Activated T-cell treated with anti-CD3 and anti-CD28 coated beads, Interleukin-2, amount 50 U/mL, for 4 hours (primary cell): ENCODE results near the gene JAG2. TPM values are rescaled to one million over a fixed set of nuclear protein-coding genes. Genes with fewer than 3 reads are reported as not detected.

Experiments
- ATAC-seq, 2 donors: fragments of 200-7000 bp; cut with Tn5 transposase; one replicate each; pipeline ENCODE4 v1.10.0; 2021
- DNase-seq: peaks from one replicate; pipeline ENCODE4 v3.0.0-alpha.2; 2020
- H3K27me3 Mint-ChIP-seq: one replicate; pipeline ENCODE4 v1.8.0; 2021; ENCODE audit warnings: low read depth, mixed read lengths
- H3K36me3 Mint-ChIP-seq: one replicate; pipeline ENCODE4 v1.8.0; 2022; ENCODE audit warnings: mixed read lengths; ENCODE audit not compliant: insufficient read depth
- H3K4me1 Mint-ChIP-seq: one replicate; pipeline ENCODE4 v1.8.0; 2021; ENCODE audit warnings: low read depth, mixed read lengths
- H3K4me3 Mint-ChIP-seq: one replicate; pipeline ENCODE4 v1.8.0; 2021; ENCODE audit warnings: mild to moderate bottlenecking, moderate library complexity, mixed read lengths
- H3K9me3 Mint-ChIP-seq: one replicate; pipeline ENCODE4 v1.8.0; 2021; ENCODE audit warnings: mixed read lengths
- total RNA-seq, 3 donors: library from RNA; stranded (reverse); gene quantifications; one replicate each; pipeline ENCODE4 v1.2.1, GENCODE V29; 2021

JAG2 gene
- total RNA-seq, 3 donors from 2014 or later: 2.9 to 5.4 (median 5.2) TPM

- H3K9me3 Mint-ChIP-seq: no peaks in the 10 kb centered on the region
- no peak for DNase-seq
- H3K4me1 Mint-ChIP-seq: peaks cover 4% of the 10 kb centered on the region
- H3K27me3 Mint-ChIP-seq: no peaks in the 10 kb centered on the region
- H3K4me3 Mint-ChIP-seq: no peak overlapping the region
- peaks cover 4% of the 10 kb centered on the region for H3K36me3 Mint-ChIP-seq
- no peak for ATAC-seq
These were observed 39.6 kb upstream of the JAG2 start for GRCh38 chr14:105207996-105208737.

DNA sequence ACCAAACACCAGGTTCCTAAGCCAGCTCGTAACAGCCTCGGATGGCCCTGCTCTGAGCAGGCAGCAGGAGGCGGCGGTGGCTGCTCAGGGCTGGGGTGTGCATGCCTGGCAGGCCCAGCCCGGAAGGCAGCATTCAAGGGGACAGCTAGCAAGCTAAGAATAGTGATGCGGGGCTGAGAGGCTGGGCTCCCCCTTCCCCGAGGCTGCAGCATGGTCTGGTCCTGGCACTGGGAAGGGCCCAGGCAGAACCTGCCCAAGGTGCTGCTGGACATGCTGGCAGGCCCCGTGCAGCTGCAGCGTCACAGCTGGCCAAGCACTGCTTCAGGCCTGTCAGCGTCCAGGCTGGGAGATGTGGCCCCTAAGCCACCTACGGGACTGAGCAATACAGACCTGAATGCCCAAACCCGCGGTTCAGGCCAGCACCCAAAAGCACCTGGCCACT lies 38.9 kb upstream of the JAG2 start:
- ATAC-seq: no peak
- DNase-seq: no peak
- H3K36me3 Mint-ChIP-seq: peaks cover 4% of the 10 kb centered on the region
- H3K9me3 Mint-ChIP-seq: no peaks in the 10 kb centered on the region
- peaks cover 4% of the 10 kb centered on the region for H3K4me1 Mint-ChIP-seq
- H3K27me3 Mint-ChIP-seq: no peaks in the 10 kb centered on the region
- no peak overlapping the region for H3K4me3 Mint-ChIP-seq

DNA sequence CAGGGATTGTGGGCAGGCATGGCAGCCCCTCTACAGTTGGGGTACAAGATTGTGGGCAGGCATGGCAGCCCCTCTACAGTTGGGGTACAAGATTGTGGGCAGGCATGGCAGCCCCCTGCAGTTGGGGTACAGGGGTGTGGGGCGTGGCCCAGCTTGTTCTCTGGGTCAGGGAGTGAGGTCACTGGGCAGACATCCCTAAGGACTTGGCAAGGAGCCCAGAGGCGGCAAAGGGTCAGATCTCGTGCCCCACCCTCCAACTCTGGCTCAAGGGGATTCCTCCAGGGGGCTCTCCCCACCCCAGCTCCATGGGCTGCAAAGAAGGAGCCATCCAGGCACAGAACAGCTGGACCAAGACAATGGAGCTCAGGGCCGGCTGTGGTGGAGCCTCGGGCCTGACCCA lies 38.3 kb upstream of the JAG2 start:
- Mint-ChIP-seq H3K27me3 (no peaks in the 10 kb centered on the region), H3K36me3 (peaks cover 4% of the 10 kb centered on the region)
- no peak for ATAC-seq

DNA sequence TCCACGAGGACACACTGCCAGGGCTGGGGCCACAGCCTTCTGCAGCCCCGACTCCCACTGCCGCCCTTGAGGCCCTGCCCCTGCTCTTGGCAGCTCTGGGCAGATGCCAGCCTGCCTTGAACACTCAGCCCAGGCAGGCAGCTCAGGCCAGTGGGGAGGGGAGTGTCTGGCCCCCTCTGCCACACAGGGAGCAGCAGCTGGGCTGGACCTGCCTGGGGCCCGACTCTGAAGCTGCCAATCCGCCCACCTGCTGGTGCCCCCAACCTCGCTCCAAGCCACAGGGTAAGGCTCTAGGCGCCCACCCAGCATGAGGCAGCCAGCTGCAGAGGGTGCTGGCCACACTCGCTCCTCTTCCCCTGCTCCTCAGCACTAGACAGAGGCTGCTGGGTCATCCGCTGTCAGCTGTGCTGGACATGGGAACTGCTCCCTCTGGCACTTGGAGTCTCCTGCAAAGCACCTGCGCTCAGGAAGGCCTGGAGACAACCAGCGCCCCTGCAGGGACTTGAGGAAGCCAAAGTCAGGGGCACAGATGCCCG lies 37.2 kb upstream of the JAG2 start:
- DNase-seq (no peak), ATAC-seq (no peak)
- Mint-ChIP-seq H3K27me3 (peaks cover 2% of the 10 kb centered on the region), H3K9me3 (no peaks in the 10 kb centered on the region), H3K36me3 (peaks cover 3% of the 10 kb centered on the region), H3K4me1 (peaks cover 9% of the 10 kb centered on the region), H3K4me3 (no peak overlapping the region)

More for the DNA sequence above, 38.3 kb upstream of the JAG2 start:
- H3K4me1 Mint-ChIP-seq: peaks cover 6% of the 10 kb centered on the region
- H3K4me3 Mint-ChIP-seq: no peak overlapping the region
- DNase-seq: no peak
- no peaks in the 10 kb centered on the region for H3K9me3 Mint-ChIP-seq

DNA sequence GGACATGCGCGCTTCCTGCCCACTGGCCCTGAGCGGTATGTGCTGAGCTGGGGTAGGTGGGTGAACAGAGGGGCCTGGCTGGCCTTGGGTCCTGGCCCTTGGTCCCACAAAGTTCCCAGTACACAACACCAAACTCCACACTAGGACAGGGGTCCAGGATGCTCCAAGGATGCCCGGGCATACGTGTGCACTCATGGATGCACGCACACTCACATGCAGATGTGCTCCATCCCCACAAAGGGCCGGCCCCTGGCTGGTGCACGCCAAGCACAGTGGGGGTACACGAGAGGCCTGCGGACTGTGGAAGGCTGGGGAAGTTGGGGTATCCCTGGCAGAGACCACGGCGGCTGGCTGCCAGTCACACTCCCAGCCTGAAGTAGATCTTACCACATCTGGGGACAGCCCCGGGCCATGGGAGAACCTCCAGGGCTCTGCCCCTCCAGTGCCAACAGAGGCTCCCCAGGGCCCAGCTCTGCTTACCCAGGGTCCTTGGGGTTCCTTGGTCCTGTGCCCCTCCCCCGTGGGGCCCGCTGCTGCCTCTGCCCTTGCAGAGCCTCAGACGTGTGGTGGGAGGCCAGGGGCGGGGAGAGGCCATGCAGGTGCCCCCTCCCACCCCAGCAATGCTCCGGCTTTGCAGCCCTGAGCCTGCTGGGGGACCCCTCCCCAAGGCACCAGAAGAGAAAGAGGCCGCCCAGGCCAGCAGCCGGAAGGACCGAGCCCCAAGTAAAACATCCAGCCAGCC lies 36.5 kb upstream of the JAG2 start:
- Mint-ChIP-seq H3K27me3 (peaks cover 8% of the 10 kb centered on the region), H3K4me3 (no peak overlapping the region), H3K4me1 (peaks cover 9% of the 10 kb centered on the region), H3K36me3 (peaks cover 2% of the 10 kb centered on the region), H3K9me3 (no peaks in the 10 kb centered on the region)
- no peak for DNase-seq
- ATAC-seq: no peak

GRCh38 chr14:105204206-105204930 lies 35.8 kb upstream of the JAG2 start:
- H3K27me3 Mint-ChIP-seq: peaks cover 15% of the 10 kb centered on the region
- H3K4me3 Mint-ChIP-seq: no peak overlapping the region
- H3K36me3 Mint-ChIP-seq: peaks cover 2% of the 10 kb centered on the region
- H3K4me1 Mint-ChIP-seq: peaks cover 9% of the 10 kb centered on the region
- DNase-seq (no peak), ATAC-seq (no peak)
- H3K9me3 Mint-ChIP-seq: no peaks in the 10 kb centered on the region

DNA sequence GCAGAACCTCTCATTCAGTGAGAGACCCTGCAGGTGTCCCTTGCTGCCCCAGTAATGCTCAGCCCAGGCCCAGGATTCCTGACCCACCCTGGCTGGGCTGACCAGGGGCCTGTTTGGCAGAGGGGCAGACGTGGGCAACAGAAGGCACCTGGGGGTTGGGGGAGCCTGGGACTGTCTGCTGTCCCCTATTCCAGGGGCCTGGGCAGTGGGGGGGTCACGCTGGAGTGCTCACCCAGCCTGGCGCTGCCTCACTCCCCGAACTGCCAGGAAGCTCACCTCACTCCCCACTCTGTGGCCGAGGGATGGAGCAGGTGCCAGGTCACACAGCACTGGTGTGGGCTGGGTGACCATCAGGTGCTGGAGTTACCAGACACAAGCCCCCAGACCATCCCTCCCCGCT lies 35.1 kb upstream of the JAG2 start:
- no peak for ATAC-seq
- peaks cover 9% of the 10 kb centered on the region for H3K4me1 Mint-ChIP-seq
- H3K27me3 Mint-ChIP-seq: peaks cover 21% of the 10 kb centered on the region
- no peaks in the 10 kb centered on the region for H3K9me3 Mint-ChIP-seq
- no peak for DNase-seq
- H3K4me3 Mint-ChIP-seq: no peak overlapping the region
- H3K36me3 Mint-ChIP-seq: no peaks in the 10 kb centered on the region

DNA sequence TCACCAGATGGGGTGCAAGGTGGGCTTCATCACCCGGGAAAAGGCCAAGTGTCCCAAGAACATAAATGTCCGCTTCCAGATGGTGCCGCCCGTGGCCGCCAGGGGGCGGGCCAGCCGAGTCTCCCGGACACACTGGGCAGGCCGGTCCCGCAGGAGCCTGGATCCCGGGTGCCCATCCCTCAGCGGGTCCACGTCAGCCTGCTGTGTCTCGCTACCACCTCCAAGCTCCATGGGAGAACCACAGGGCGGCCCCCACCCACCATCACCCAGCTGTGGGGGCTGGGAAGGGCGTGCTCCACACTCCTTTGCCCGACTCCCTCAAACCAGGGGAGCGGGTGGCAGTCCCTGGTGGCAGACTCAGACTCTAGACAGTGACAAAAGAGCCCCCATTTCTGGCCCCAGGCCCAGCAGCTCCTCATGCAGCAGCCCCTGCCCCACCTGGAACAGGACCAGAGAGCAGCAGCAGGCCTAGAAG lies 34.5 kb upstream of the JAG2 start:
- Mint-ChIP-seq H3K9me3 (no peaks in the 10 kb centered on the region), H3K36me3 (no peaks in the 10 kb centered on the region), H3K27me3 (peaks cover 28% of the 10 kb centered on the region), H3K4me3 (no peak overlapping the region), H3K4me1 (peaks cover 9% of the 10 kb centered on the region)
- ATAC-seq: peak; percentile 46 to 53
- DNase-seq: peak; percentile 62

GRCh38 chr14:105201925-105202513 lies 33.4 kb upstream of the JAG2 start:
- DNase-seq (no peak), ATAC-seq (peak; percentile 30 to 35)
- Mint-ChIP-seq H3K27me3 (peaks cover 34% of the 10 kb centered on the region), H3K4me3 (no peak overlapping the region), H3K9me3 (no peaks in the 10 kb centered on the region), H3K4me1 (peaks cover 9% of the 10 kb centered on the region), H3K36me3 (no peaks in the 10 kb centered on the region)

DNA sequence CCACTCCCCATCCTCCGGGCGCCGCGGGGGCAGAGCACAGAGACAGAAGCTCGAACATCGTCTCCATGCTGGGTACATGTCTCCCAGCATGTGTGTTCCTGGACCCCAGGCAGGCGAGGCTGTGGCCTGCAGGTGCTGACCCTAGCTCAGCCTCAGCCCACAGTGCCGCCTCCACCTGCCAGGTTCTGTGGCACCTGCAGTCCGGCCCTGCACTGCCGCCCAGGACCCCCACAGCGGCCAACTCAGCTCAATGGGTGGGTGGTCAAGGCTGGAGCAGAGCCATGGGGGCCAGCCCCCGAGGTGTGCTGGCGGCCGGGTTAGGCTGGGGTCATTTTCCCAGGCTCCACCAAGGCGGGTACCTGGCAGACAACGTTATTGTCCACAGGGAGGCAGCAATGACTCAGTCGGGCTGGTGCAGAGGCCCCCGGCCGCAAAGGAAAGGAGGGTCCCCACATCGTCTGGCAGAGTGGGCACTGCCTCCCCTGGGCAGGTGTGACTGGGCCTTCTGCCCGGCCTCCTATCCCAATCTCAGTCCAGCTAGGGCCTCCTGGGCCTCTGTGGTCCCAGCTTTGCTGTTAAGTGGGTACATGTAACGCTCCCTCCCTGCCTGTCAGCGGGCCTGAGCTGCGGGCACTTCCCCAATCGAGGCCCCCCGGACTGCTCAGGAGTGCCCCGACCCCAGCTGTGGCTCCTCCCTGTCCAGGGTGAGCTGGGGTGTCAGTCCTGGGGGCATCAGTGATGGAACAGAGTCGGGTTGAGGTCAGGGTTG lies 32.8 kb upstream of the JAG2 start:
- no peaks in the 10 kb centered on the region for H3K36me3 Mint-ChIP-seq
- DNase-seq (no peak), ATAC-seq (peak in 1 of 2 donors; percentile 4)
- peaks cover 34% of the 10 kb centered on the region for H3K27me3 Mint-ChIP-seq
- H3K4me3 Mint-ChIP-seq: no peak overlapping the region
- H3K9me3 Mint-ChIP-seq: no peaks in the 10 kb centered on the region
- peaks cover 9% of the 10 kb centered on the region for H3K4me1 Mint-ChIP-seq

- Mint-ChIP-seq H3K36me3 (no peaks in the 10 kb centered on the region), H3K4me1 (peaks cover 12% of the 10 kb centered on the region), H3K9me3 (no peaks in the 10 kb centered on the region), H3K27me3 (peaks cover 37% of the 10 kb centered on the region), H3K4me3 (no peak overlapping the region)
- no peak for DNase-seq
- ATAC-seq: no peak
These were observed 32.1 kb upstream of the JAG2 start for GRCh38 chr14:105200641-105201040.

GRCh38 chr14:105200074-105200473 lies 31.5 kb upstream of the JAG2 start:
- H3K4me3 Mint-ChIP-seq: no peak overlapping the region
- H3K9me3 Mint-ChIP-seq: no peaks in the 10 kb centered on the region
- H3K27me3 Mint-ChIP-seq: peaks cover 40% of the 10 kb centered on the region
- no peak for ATAC-seq
- no peak for DNase-seq
- peaks cover 16% of the 10 kb centered on the region for H3K4me1 Mint-ChIP-seq
- no peaks in the 10 kb centered on the region for H3K36me3 Mint-ChIP-seq

DNA sequence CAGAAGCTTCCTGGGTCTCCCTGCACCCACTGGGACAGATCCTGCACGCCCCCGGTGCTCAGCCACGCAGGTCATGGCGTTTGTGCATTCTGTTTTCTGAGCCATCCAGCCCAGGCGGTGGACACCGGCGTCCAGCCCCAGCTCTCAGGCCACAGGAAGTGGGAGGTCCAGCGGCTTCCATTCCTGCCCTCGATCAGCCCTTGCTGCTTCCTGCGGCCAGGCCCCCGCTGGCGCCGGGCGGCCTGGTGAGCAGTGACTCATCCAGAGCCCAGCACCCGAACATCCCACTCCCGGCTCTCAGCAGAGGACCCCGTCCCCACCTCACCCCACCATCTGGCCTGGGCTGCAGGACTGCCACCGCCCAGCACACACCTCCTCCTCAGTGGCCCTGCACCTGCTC lies 30.5 kb upstream of the JAG2 start:
- Mint-ChIP-seq H3K27me3 (peaks cover 49% of the 10 kb centered on the region), H3K36me3 (no peaks in the 10 kb centered on the region), H3K4me1 (peaks cover 19% of the 10 kb centered on the region), H3K4me3 (no peak overlapping the region), H3K9me3 (no peaks in the 10 kb centered on the region)
- no peak for DNase-seq
- ATAC-seq: no peak
